ENCODE data around the gene OR2A5.
"Not testable (repeated sequence)": the region's sequence is repeated elsewhere in the genome, so short reads cannot be mapped to it uniquely, and the experiment has no call there.

Gene OR2A5

GRCh38 chr7:144035385-144035784, 13.4 kb upstream of the OR2A5 start:
- no peak for DNase-seq

- no peak for DNase-seq
These were observed 12.4 kb upstream of the OR2A5 start for GRCh38 chr7:144036302-144036885.

GRCh38 chr7:144037414-144038035, 11.2 kb upstream of the OR2A5 start:
- peak; percentile 4 for DNase-seq

GRCh38 chr7:144038887-144039286, 9.9 kb upstream of the OR2A5 start:
- DNase-seq = no peak

- no peak for DNase-seq
These were observed 743 bp downstream of the OR2A5 start for GRCh38 chr7:144049491-144049890.

- DNase-seq = no peak
These were observed 1.3 kb downstream of the OR2A5 start for GRCh38 chr7:144050093-144050492.

GRCh38 chr7:144050884-144051283, 2.1 kb downstream of the OR2A5 start:
- DNase-seq = not testable (repeated sequence)

- DNase-seq = no peak
These were observed 9.2 kb downstream of the OR2A5 start for GRCh38 chr7:144057954-144058353.

- DNase-seq = no peak
These were observed 15.0 kb downstream of the OR2A5 start for GRCh38 chr7:144063710-144064109.

- DNase-seq = no peak
These were observed 20.8 kb downstream of the OR2A5 start, which contains the start of gene OR2A25 for GRCh38 chr7:144069511-144069910. TSS of gene OR2A25 (plus strand) at chr7:144069811. CDS start at chr7:144074220, 4,409 bp downstream.

GRCh38 chr7:144069953-144070352, 21.2 kb downstream of the OR2A5 start:
- DNase-seq = no peak

- DNase-seq = no peak
These were observed 25.6 kb downstream of the OR2A5 start for GRCh38 chr7:144074374-144074773.

- no peak for DNase-seq
These were observed 37.2 kb downstream of the OR2A5 start, which contains the start of gene OR2A12 for GRCh38 chr7:144085978-144086377. TSS of gene OR2A12 (plus strand) at chr7:144086278. CDS start at chr7:144095108, 8,830 bp downstream.

- DNase-seq = no peak
These were observed 38.0 kb downstream of the OR2A5 start for GRCh38 chr7:144086730-144087129.

- DNase-seq = no peak
These were observed 38.5 kb downstream of the OR2A5 start for GRCh38 chr7:144087230-144087629.

- DNase-seq = no peak
These were observed 41.9 kb downstream of the OR2A5 start for GRCh38 chr7:144090667-144091066.

GRCh38 chr7:144098776-144099175, 50.0 kb downstream of the OR2A5 start:
- no peak for DNase-seq

GRCh38 chr7:144100607-144101006, 51.9 kb downstream of the OR2A5 start:
- no peak for DNase-seq

GRCh38 chr7:144102041-144102440, 53.3 kb downstream of the OR2A5 start:
- DNase-seq = no peak

GRCh38 chr7:144105211-144105610, 56.5 kb downstream of the OR2A5 start:
- DNase-seq = no peak

Data from fibroblast of skin of scalp (primary cell).